CMK (cell line): ENCODE data around the gene SH2D3A.

Source experiments
- DNase-seq: peaks from one replicate; pipeline ENCODE4 v3.0.0-alpha.2; 2010; ENCODE audit warnings: low read depth

Gene SH2D3A

DNA sequence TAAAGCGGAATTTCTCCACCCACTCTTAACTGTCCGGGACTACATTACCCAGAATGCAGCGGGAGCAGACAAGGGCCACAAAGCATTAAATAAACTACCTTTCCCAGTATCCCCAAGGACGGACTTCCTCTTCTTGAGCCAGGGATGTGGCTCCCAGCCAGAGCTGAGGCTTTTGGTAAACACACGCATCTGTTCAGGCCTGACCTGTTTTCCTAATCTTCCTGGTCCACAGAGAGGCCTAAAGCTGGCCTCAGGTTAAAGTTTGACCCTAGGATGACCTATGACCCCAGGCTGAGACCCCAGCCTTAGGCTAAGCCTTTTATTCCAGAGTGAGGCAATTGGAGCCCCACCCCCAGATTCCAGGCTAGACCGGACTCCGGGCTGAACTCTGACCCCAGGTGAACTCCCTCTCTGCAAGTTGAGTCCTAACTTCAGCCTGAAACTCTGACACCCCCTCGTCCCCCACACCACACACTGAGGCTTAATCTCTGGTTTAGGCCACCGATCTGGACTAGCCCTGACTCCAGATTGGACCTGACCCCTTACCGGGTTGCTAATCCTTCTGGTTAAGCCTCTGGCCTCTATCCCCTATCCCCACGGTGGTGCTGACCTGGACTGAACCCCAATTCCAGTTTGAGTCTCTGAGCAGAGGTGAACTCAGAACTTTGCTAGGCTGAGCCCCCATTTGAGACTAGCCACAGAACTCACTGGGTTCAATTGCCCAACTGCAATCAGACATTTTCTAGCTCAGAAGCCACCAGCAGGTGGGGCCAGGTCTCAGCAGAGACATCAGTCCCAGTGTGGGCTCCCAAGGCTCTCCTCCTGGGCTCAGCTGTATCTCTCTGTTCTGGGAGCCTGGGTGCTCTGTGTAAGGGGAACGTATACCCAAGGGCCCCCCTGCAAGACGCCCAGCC is 29.1 kb downstream of the SH2D3A start:
- DNase-seq = no peak

DNA sequence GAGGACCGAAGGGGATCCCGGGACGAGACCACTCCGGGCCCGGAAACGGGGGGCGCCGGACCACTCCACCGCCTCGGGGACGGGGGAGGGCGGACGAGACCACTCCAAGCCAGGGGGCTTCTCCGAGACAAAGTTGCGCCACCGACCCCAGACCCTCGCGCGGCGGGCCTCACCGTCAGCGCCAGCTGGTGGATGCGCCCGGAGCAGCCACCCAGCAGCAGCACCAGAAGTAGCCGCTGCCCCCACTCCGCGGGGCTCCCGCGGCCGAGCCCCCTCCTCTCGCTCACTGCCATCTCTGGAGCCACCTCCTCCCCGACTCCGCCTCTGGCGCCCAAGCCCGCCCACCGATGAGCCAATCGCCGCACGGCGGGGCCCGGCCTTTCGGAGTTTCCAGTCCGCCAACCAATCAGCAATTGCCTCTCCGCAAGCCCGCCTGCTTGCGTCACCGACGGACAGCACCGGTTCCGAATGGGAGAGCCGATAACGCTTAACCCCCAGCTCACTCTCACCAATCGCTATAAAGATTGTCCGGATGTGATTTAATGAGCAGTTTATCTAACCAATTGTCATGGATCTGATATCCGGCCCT is 29.9 kb downstream of the SH2D3A start, which contains the start of gene GPR108:
TSS of gene GPR108 (minus strand) at position 297 of the 589 bp plus-strand sequence. CDS start at position 293, 4 bp downstream.
- DNase-seq = peak; percentile 99

DNA sequence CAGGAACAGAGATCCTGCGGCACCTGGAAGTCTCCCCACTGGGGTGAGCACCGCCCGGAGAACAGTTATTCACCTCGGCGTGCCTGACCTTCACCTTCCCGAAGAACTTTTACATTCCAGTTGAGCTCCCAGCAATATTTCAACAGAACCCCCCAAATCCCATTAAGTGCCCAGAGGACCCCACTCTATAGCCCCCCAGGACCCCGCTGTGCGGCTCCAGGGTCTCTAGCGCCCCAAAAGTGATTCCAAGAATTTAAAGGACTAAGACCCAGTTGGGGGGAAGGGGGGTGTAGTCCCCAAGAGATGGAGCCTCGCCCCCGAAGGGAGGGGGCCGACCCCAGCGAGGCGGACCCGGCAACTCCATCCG is 30.3 kb downstream of the SH2D3A start:
- no peak for DNase-seq

DNA sequence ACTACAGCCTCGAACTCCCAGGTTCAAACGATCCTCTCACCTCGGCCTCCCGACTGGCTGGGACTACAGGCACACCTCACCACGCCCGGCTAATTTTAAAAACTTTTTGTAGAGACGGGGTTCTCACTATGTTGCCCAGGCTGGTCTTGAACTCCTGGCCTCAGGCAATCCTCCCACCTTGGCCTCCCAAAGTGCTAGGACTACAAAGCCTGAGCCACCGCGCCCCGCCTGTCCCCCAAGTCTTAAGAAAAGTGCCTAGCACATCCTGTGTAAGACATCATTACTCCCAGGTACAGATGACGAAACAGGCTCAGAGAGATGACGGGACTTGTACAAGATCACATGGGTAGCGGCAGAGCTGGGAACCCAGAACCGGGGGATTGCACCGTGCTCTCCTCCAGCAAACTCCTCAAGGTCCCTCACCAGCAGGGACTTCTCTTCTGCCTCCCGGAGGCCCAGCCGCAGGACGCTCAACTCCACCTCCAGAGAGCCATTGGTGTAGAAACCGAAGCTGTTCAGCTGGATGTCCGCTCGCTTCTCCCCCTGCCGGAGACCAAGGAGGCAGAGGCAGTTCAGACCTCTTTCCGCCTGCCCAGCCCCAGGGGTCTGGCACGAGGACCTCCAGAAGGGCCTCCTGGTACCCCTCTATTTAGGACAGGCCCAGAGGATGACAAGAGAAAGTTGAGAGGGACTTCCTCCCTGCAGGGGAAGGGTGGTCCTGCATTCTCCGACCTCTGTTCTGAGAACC is 30.9 kb downstream of the SH2D3A start:
- no peak for DNase-seq

DNA sequence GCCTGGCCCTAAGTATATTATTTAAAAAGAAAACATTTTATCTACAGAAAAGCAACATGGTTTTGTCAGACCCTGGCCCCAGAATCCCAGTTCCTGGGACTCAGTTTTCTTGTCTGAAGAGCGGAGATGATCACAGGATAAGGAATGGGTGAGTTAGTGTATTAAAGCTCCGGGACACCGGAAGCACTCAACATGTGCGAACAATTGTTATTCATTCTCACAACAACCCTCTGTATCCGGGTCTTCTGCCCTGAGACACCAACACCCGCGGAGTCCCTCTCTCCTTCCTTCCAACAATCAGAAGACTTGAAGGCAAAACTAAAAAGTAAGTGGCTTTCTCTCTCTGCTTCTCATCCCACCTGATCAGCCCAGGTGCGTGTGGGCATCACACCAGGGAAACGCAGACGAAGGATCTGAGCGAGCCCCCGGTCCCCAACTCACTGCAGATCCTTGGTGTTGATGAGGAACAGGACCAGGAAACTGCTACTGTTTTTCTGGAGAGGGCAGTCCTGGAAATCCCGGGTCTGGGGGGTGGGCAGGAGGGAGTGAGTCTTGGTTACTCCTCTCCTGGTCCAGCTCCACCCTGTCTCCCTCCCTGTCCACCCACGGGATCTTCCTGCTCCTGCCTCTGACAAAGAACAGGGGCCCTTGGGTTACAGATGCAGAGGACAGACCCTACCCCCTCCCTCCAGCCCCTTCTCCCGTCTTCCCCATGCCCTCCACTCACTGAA is 31.9 kb downstream of the SH2D3A start:
- no peak for DNase-seq

DNA sequence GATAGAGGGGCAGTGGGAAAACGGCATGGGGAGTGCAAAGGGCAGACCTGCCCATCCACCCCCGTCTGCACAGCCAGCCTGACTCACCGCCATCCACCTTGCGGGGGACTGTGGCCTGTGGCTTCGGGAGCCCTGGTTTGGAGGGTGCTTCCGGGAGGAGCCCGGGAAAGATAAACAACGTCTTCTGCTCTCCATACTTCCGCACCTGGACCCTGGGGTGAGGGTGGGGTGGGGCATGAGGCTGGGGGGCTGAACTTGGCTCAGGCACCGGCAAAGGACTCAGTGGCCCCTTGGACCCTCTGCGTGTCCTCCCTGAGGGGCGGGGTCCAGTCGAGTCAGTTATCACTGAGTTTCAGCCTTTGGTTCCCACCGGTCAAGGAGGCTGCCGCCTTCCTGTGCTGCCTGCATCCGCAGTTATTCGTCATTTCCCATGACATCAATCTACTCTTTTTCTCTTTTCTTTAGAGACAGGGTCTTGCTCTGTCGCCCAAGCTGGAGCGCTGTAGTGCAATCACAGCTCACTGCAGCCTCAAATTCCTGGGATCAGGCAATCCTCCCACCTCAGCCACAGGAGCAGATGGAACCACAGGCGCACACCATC is 33.0 kb downstream of the SH2D3A start:
- DNase-seq = no peak

DNA sequence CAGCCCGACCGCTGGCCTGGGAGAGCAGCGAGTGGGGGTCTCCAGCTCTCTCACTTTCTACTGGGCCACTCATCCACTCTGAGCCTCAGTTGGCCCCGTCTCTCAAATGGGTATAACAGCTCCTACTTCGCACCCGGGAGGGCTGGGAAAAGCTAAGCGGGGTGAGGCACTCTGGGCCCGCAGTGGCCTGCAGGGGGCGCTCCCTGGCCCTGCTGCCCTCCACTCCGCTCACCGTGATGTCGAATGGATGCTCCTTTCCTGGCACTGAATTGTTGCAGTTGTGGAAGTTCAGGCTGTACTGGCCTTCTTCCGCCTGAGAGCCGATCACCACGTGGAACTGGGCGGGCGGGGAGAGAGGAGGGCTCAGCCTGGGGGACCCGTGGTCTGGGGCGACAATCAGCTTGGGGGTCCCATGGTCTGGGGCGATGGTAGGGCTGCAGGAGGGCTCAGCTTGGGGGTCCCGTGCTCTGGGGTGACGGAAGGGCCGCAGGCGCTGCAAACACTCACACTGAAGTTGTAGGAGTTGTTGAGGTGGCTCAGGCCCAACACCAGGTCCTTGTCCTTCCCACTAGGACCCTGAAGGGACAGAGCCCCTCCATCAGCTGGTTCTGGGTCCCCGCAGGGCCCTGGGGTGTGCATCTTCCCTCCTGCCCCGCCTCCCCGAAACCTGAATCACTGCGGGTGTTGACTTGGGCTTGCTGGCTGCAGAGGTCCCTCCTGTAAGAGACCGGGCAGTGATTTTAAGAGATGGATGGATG is 33.7 kb downstream of the SH2D3A start:
- no peak for DNase-seq

DNA sequence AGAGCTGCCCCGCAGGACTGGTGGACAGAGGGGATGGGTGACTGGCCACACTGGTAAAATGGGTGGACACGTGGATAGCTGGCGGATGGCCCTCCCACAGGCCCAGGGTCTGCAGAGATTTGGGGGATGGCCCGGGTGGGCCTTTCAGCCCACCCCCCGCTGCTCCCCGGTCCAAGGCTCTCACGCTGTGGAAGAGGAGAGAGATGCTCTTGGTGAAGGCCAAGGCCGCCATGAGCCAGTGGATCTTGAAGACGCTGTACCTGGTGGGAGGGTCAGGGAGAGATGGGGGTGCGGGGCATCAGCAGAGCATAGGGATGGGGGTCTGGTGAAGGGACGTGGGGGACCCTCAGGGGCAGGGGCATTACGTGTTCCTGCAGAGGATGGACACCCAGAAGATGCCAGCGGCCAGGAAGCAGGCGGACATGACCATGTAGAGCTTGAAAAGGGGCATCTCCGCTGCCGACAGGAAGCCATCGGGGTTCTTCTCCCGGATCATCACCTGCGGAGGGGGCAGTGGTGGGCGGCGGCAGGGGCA is 34.4 kb downstream of the SH2D3A start:
- no peak for DNase-seq

DNA sequence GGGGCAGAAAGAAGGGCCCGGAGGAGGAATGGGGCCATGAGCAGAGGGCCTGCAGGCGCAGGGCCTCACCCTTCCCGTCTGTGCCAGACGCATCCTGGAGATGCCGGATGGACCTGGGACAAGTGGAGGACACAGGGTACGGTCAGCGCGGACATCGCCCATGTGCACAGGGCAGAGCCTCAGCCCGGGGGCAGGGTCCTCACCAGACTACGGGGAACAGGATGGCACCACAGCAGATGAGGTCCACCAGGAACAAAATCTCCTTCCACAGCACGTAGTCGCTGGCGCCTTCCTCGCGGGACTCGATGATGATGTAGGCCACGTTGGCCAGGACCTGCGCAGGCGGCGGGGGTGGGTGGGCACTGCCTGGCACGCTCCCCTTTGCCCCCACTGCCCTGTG is 35.4 kb downstream of the SH2D3A start:
- DNase-seq = no peak

DNA sequence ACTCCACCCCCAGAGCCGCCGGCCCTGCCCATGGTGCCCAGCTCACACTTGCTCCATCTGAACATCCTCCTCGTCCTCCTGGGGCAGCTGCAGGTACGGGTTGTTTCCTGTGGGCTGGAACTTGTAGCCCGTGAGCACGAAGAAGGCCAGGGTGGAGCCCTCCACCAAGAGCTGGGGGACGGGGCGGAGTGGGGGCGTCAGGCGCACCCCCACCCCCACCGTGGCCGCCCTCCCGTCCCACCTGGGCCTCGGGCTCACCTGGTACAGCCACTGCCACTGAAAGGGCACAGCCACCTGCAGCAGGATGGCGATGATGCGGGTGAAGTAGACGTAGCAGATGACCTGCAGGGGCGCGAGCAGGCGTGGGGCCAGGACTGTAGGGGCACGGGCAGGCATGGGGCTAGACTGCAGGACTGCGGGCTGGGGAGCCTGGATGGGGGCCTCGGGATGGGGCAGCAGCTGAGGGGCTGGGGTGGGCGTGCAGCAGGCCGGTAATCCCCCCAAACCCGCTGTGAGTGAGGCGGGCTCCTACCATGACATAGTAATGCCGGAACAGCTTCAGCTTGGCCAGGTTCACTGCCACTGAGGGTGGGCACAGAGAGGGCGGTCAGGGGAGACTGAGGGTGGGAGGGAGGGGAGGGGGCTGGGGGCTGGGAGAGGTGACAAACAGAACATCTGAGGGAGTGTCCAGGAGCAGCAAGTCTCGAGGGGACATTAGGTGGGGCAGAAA is 36.1 kb downstream of the SH2D3A start:
- DNase-seq = no peak

DNA sequence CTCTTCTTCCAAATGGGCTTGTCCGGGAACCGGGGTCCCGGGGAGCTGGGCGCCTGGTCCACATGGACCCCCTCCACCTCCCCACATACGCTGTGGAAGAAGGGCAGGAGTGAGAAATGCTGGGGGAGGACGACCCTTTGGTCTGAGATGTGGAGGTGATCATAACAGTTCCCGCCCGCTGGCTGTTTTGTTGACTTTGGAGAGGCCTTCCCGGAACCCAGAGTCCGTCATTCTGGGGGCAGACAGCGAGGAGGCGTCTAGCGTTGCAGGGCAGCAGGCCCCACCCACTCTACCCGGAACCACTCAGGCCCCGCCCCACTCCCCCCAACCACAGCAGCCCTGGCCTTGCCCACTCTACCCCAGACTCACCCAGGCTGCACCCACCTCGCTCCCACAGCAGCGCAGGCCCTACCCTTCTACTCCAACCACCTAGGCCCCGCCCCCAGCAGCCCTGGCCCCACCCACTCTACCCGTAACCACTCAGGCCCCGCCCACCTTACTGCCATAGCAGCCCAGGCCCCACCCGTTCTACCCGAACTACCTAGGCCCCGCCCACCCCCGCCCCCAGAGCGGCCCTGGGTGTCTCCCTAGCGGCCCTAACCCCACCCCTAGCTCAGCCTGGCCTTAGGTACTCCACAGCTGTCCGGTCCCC is 37.0 kb downstream of the SH2D3A start:
- DNase-seq = peak; percentile 77

DNA sequence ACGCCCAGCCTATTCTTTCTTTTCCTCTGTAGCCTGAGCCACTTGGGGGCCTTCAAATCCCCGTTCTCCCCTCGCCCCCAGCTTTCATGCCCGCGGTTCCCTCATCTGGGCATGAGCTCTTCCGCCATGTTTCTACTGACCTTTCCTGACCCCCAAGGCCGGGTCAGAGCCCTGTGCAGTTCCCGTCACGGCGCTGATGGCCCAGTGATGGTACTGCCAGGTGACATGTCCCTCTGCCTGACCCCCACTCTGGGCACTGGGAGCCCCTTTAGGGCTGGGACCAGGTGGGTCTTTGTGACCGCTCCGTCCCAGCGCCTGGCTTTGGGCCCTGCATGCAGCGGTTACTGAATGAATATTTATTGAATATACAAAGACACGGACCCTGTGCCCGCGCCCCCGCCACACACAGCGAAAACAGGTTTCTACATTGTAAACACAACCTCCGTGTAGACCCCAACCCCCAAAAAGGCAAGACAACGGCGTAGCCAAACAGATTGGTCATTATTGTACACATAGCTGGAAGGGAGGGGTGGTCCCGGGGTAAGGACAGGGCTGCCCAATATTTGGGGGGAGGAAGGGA is 37.6 kb downstream of the SH2D3A start:
- no peak for DNase-seq

DNA sequence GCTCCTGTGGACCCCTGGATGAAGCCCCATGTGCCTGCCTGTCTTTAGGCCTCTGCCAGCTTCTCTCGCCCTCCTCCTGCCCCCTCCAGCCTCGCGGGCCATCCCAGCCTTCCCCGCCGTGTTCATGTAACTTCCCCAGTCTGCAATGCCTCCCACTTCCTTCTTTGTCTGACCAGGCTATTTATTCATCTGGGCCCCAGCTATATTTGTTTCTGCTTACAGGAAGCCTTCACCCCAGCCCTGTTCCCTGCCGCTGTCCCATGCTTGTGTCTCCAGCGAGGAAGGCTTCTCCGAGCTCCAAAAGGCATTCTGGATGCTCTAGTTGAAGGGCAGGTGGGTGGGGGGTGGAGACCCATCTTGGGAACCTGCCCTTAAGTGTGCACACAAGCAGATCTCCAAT is 38.9 kb downstream of the SH2D3A start:
- DNase-seq = no peak

DNA sequence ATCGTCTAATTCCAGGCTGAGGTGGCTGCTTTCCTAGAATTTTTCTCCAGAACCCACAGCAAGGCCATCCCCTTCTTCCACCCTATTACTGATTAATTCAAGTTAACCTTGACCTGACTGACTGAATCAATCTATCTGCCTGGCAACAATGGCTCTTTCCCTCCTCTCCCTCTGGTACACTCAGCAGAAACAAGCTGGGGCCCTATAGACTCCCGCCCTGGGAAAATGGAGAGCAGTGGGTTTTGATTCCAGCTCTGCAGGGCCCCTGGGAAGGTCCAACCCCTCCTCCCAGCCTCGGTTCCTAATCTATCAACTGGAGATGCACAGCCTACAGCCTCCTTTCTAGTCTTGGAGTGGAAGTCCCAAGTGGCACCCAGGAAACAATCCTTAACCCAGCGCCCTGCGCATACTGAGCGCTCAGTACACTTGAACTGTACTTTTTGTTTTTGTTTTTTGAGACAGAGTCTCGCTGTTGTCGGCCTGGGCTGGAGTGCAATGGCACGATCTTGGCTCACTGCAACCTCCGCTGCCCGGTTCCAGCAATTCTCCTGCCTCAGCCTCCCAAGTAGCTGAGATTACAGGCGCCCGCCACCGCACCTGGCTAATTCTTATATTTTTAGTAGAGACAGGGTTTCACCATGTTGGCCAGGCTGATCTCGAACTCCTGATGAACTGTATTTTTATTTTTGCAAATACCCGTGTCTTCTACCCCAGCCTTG is 41.6 kb downstream of the SH2D3A start:
- DNase-seq = no peak

DNA sequence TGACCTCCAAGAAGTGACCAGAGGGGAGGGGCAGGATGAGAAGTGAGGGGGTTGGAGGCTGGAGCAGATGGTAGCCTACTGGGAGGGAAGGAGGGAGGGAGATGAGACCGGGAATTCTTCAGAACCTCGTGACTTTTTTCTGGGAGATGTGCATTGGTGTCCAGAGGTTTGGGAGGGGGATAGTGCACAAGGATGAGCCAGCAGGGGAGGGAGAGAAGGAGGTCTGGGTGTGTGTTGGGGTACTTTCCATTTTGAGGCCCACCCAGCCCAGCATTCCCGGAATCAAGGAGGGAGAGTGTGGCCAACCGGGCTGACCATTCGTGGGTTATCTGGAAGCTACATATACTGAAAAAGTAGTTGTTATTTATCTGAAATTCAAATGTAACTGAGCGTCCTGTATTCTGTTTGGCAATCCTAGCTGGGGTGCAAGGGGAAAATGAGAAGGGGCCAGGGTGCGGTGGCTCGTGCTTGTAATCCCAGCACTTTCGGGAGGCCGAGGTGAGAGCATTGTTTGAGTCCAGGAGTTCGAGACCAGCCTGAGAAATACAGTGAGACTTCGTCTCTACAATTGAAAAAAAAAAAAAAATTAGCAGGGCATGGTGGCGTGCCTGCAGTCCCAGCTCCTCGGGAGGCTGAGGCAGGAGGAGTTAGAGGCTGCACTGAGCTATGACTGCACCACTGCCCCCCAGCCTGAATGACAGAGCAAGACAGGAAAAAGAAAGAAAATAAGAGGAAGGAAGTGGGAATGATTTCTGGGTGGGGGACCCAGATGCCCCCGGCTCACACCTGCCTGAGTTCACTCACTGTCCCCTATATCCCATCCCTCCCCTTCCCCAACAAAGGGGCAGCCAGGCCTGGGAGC is 42.4 kb downstream of the SH2D3A start:
- no peak for DNase-seq

DNA sequence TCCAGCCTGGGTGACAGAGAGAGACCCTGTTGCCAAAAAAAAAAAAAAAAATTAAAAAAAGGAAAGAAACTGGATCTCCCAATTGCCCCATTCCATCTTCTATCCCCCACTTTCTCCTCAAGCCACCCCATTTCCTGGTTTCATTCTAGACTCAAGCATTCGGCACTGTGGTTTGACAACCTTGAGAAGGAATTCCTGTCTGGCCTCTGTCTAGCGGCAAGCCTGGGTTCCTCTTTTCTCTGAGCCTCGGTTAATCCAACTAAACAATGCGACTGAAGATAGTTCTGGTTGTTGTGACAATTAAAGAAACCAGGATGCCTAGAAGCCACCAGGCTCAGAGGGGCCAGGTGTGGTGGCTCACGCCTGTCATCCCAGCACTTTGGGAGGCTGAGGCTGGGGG is 43.5 kb downstream of the SH2D3A start:
- no peak for DNase-seq

DNA sequence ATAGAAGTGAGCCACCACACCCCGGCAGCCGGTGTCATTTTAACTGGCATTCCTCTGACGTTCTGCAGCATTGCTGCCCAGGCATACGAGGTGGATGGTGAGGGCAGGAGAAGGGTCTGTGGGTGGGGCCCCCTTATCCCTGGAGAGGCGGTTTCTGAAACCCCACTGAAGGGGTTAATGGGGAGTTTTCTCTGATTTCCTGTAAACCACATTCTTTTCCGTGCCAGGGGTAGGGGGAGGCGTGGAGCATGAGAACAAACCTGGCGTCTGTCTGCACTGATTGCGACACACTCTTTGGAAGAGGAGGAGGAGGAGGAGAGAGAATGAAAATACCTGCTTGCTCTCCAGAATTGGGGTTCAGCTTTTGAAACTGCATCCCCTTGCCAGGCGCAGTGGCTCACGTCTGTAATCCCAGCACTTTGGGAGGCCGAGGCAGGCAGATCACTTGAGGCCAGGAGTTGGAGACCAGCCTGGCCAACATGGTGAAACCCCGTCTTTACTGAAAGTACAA is 44.1 kb downstream of the SH2D3A start:
- no peak for DNase-seq
